Measurements from ENCODE around the gene ARHGEF38. TPM values are rescaled to one million over a fixed set of nuclear protein-coding genes. Genes with fewer than 3 reads are reported as not detected.

ARHGEF38 gene
- total RNA-seq, 2 donors from 2014 or later: 22.4 to 24.6 TPM

DNA sequence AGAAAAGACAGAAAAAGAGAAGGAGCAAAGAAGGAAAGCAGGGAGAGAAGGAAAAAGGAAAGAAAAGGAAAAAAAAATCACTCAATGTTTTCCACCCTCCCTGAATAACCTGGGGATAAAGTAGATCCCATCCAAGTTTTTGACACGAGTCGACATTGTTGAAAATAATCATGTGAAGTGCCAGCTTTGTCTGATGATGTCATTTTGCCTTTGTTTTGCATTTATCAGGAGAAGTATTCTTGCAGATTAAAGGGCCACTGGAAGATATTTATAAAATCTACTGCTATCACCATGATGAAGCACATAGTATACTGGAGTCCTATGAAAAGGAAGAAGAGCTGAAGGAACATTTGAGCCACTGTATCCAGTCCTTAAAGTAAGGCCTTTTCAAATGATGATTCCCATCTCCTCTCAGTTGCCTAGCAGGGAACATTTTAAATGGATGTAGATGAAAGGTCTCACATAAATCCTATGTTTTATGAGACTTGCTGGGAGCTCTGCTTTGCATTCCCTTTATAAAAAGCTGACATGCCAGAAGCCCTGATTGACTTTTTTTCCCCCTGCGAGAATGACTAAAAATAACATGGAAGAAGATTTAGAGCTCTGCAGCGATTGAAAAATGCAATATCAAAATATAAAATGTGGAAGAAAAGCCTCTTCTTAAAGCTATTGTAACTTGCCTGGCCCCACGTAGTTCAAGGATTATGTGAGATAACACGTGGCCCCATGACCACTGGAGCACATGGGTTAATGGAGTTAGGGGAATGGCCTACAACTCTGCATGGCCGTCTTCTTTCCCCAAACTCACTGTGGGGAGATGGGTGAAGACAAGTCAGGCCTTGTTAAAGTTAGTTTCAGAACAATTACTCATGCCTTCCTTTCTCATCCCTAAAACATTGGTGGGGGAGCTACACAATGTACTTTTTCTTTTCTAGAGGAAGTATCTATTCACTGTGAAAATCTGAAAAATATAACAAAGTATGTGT, 78.5 kb downstream of the ARHGEF38 start:
- H3K4me3 ChIP-seq: no peak overlapping the region
- WGBS, 2 donors: 65 to 88% methylated on average over 7 of the region's 7 CpGs
- DNase-seq: no peak
- H3K9me3 ChIP-seq: no peaks in the 10 kb centered on the region
- no peak overlapping the region for H3K27ac ChIP-seq
- ATAC-seq: no peak
- no peaks in the 10 kb centered on the region for H3K27me3 ChIP-seq
- no peak for TF ChIP-seq POLR2A (IDR thresholded peaks at IDR 0.05)
- TF ChIP-seq, protein P1, sequence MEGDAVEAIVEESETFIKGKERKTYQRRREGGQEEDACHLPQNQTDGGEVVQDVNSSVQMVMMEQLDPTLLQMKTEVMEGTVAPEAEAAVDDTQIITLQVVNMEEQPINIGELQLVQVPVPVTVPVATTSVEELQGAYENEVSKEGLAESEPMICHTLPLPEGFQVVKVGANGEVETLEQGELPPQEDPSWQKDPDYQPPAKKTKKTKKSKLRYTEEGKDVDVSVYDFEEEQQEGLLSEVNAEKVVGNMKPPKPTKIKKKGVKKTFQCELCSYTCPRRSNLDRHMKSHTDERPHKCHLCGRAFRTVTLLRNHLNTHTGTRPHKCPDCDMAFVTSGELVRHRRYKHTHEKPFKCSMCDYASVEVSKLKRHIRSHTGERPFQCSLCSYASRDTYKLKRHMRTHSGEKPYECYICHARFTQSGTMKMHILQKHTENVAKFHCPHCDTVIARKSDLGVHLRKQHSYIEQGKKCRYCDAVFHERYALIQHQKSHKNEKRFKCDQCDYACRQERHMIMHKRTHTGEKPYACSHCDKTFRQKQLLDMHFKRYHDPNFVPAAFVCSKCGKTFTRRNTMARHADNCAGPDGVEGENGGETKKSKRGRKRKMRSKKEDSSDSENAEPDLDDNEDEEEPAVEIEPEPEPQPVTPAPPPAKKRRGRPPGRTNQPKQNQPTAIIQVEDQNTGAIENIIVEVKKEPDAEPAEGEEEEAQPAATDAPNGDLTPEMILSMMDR (IDR thresholded peaks at IDR 0.05): no peak
- H3K4me1 ChIP-seq: peaks cover 23% of the 10 kb centered on the region
- intact Hi-C loops (cut with DNase I): no loop called here
- H3K36me3 ChIP-seq (replicated peaks in 1 of 2; ENCODE audit: insufficient read depth in 1 of 2, low read depth in 2 of 2): peaks cover 0 to 1% of the 10 kb centered on the region in 2 donors

- H3K36me3 ChIP-seq (replicated peaks in 1 of 2; ENCODE audit: insufficient read depth in 1 of 2, low read depth in 2 of 2): peaks cover 0 to 1% of the 10 kb centered on the region in 2 donors
- peak; percentile 31 for ATAC-seq
- H3K4me3 ChIP-seq: no peak overlapping the region
- no peak for DNase-seq
- WGBS, 2 donors: 65 to 94% methylated on average over 8 of the region's 8 CpGs
- intact Hi-C loops (cut with DNase I): no loop called here
- no peak overlapping the region for H3K27ac ChIP-seq
- peaks cover 23% of the 10 kb centered on the region for H3K4me1 ChIP-seq
- H3K9me3 ChIP-seq: no peaks in the 10 kb centered on the region
- H3K27me3 ChIP-seq: no peaks in the 10 kb centered on the region
- TF ChIP-seq, protein P1 (IDR thresholded peaks at IDR 0.05): peak in 4 of 7 experiments; percentile 16 to 34 (median 30)
- TF ChIP-seq POLR2A (IDR thresholded peaks at IDR 0.05): no peak
Measured at GRCh38 chr4:105631818-105632400, 79.5 kb downstream of the ARHGEF38 start.

- peak overlapping the region in 3 of 4 donors; percentile 3 to 56 (median 39) for H3K27ac ChIP-seq
- peaks cover 0 to 1% of the 10 kb centered on the region in 2 donors for H3K36me3 ChIP-seq (replicated peaks in 1 of 2; ENCODE audit: insufficient read depth in 1 of 2, low read depth in 2 of 2)
- H3K27me3 ChIP-seq: no peaks in the 10 kb centered on the region
- intact Hi-C loops (cut with DNase I): no loop called here
- no peak overlapping the region for H3K4me3 ChIP-seq
- no peak for TF ChIP-seq POLR2A (IDR thresholded peaks at IDR 0.05)
- TF ChIP-seq, protein P1 (IDR thresholded peaks at IDR 0.05): no peak
- 56 to 90% methylated on average over 3 of the region's 3 CpGs for WGBS, 2 donors
- H3K9me3 ChIP-seq: no peaks in the 10 kb centered on the region
- no peak for DNase-seq
- ATAC-seq: no peak
- peaks cover 27% of the 10 kb centered on the region for H3K4me1 ChIP-seq
Measured at GRCh38 chr4:105632599-105632998, 80.2 kb downstream of the ARHGEF38 start.

DNA sequence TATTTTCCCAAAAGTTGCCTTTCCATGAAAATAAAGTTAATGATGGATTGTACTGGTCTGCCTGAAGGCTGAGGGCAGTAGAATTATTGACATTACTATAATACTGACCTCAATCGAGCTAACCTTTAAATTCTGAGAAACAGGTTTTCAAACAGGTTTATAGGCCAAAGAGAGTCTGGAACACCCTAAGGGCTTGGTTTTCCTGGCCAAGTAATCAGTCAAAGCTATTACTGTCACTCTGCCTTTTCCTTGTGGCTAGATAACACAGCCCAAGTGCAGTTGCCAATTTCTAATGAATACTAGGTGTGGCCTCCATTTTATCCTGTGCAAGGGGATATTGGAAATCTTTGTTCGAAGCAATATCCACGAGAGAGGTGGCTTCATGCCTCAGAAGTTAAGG, 80.8 kb downstream of the ARHGEF38 start:
- 16 to 20% methylated on average over 3 of the region's 3 CpGs for WGBS, 2 donors
- peak in 1 of 4 donors; percentile 46 for DNase-seq

More for the DNA sequence above, 80.8 kb downstream of the ARHGEF38 start:
- Histone ChIP-seq H3K9me3 (no peaks in the 10 kb centered on the region), H3K36me3 (replicated peaks in 1 of 2; ENCODE audit: insufficient read depth in 1 of 2, low read depth in 2 of 2) (peaks cover 0 to 1% of the 10 kb centered on the region in 2 donors), H3K4me1 (peaks cover 31% of the 10 kb centered on the region), H3K4me3 (no peak overlapping the region), H3K27ac (peak overlapping the region in 3 of 4 donors; percentile 3 to 56 (median 39)), H3K27me3 (no peaks in the 10 kb centered on the region)
- TF ChIP-seq, protein P1 (IDR thresholded peaks at IDR 0.05): no peak
- no peak for TF ChIP-seq POLR2A (IDR thresholded peaks at IDR 0.05)
- intact Hi-C loops (cut with DNase I): no loop called here
- ATAC-seq: peak; percentile 77

Data from body of pancreas (tissue), 4 donors.